Sigmoid colon (tissue), 7 donors: ENCODE results near the gene LIG3. TPM values are rescaled to one million over a fixed set of nuclear protein-coding genes. Genes with fewer than 3 reads are reported as not detected.

Source experiments
- DNase-seq: peaks from one replicate; pipeline ENCODE4 v3.0.0-alpha.2; 2019
- H3K27ac ChIP-seq, 4 donors: fragments of 200-600 bp; sonication (generic); one replicate each; pipeline ENCODE4 v1.5.1; 2016 to 2019; ENCODE audit warnings: mild to moderate bottlenecking in 1 of 4
- H3K27me3 ChIP-seq, 3 donors: fragments of 200-600 bp; sonication (generic); one replicate each; pipeline ENCODE4 v1.5.1; 2019; ENCODE audit warnings: mild to moderate bottlenecking in 1 of 3
- H3K36me3 ChIP-seq, 4 donors: fragments of 200-600 bp; sonication (generic); one replicate each; pipeline ENCODE4 v1.5.1; 2016 to 2019
- H3K4me1 ChIP-seq, 4 donors: fragments of 200-600 bp; sonication (generic); one replicate each; pipeline ENCODE4 v1.5.1; 2017 to 2019
- H3K4me3 ChIP-seq, 4 donors: fragments of 200-600 bp; sonication (generic); one replicate each; pipeline ENCODE4 v1.5.1; 2017 to 2019; ENCODE audit warnings: mild to moderate bottlenecking in 2 of 4, moderate library complexity in 1 of 4
- H3K9me3 ChIP-seq, 4 donors: fragments of 200-600 bp in 3 of 4; sonication (generic) in 3 of 4; one replicate each; pipeline versions ENCODE4 v1.5.1 to v1.6.1; 2013 to 2019
- CTCF ChIP-seq, 4 experiments: fragments of 450-650 bp in 3 of 4; fragments of 200-600 bp in 1 of 4; IDR thresholded peaks; one replicate each; pipeline ENCODE4 v1.5.1; 2016 to 2019; ENCODE audit warnings: antibody characterized with exemption in 4 of 4, mild to moderate bottlenecking in 3 of 4, moderate library complexity in 2 of 4
- EP300 ChIP-seq, 4 donors: sonication (generic); formaldehyde crosslinking; IDR thresholded peaks; one replicate each; pipeline ENCODE4 v1.6.1; 2017; ENCODE audit warnings: antibody characterized with exemption in 4 of 4
- POLR2A ChIP-seq, 2 donors: fragments of 450-650 bp; IDR thresholded peaks; one replicate each; pipeline ENCODE4 v1.6.1; 2016; ENCODE audit warnings: antibody characterized with exemption in 2 of 2, mild to moderate bottlenecking in 2 of 2, moderate library complexity in 2 of 2
- POLR2AphosphoS5 ChIP-seq, 4 donors: sonication (generic); formaldehyde crosslinking; IDR thresholded peaks; one replicate each; pipeline ENCODE4 v1.6.1; 2017; ENCODE audit warnings: antibody characterized with exemption in 4 of 4
- WGBS, 2 donors: extraction: QIAGEN DNeasy Blood & Tissue Kit; methylation state at CpG; one replicate each; pipeline ENCODE4 v1.1.7; 2013; 5-methylcytosine and 5-hydroxymethylcytosine counted together
- intact Hi-C: fragments of 100-400 bp; cut with DNase I; formaldehyde crosslinking; loops from one replicate; pipeline ENCODE4 v1.15.1; 2023
- polyA plus RNA-seq, 3 donors: library from polyadenylated mRNA; stranded (reverse); fragments of 200-250 nt; gene quantifications; one replicate each; pipeline ENCODE4 v1.2.3, GENCODE V29; 2013
- total RNA-seq, 4 donors: library from RNA; depleted of rRNA; stranded (reverse); fragments of >200 nt; gene quantifications; one replicate each; pipeline ENCODE4 v1.1.0, GENCODE V29; 2016
- donor health status: healthy with polysubstance abuse.
- donor health status: Bipolar disorder and iron deficiency.
- donor health status: healthy.

The LIG3 gene
- total and polyA plus RNA-seq, 7 donors = 3.5 to 29.7 (median 19.4) TPM

DNA sequence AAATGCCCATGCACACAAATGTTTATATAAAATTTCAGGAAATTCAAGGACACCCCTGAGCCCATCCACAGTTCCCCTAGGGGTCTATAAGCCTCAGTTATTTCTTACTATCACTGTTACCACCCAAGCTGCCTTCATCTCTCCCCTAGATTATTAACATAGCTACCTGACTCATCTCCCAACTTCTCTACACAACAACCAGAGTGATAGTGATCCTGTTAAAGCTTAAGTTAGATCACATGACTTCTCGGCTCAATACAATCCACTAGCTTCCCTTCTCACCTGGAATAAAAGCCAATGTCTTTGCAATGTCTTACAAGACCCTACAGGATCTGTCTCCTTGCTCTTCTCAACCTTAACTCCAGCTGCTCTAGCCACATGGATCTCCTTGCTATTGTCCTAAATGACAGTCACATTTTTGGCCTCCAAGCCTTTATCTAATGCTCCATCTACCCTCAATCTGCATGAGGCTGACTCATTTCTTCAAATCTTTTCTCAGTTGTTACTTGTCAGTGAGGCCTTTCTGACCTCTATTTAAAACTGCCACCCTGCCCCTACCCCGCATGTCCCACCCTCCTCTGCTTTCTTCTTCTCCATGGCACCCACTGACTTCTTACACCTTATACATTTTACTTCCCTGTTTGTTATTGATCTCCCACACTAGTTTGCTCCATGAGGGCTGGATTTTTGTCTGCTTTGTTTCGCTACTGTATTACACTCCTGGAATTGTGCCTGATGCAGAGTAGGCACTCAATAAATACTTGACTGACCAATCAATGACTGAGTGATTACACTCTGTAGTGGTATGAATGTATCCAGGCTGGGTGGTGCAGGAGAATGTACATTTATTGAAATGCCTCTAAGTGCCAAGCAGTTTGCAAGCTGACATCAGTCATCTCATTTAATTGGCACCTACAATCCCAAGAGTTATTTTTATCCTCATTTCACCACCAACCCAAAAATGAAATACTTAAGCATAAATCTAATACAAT lies 5.2 kb upstream of the LIG3 start:
- intact Hi-C loops = no loop called here
- Histone ChIP-seq H3K27me3 (no peaks in the 10 kb centered on the region), H3K27ac (no peak overlapping the region), H3K4me1 (peaks cover 0 to 9% (median 7%) of the 10 kb centered on the region in 4 donors), H3K36me3 (no peaks in the 10 kb centered on the region), H3K4me3 (no peak overlapping the region), H3K9me3 (no peaks in the 10 kb centered on the region)
- DNase-seq = no peak
- 85 to 92% methylated on average over 3 of the region's 3 CpGs for WGBS, 2 donors
- TF ChIP-seq EP300 (IDR thresholded peaks at IDR 0.05) = no peak
- no peak for TF ChIP-seq POLR2AphosphoS5 (IDR thresholded peaks at IDR 0.05)
- TF ChIP-seq POLR2A (IDR thresholded peaks at IDR 0.05) = no peak
- TF ChIP-seq CTCF (IDR thresholded peaks at IDR 0.05) = no peak

GRCh38 chr17:34979153-34979552 lies 1.2 kb upstream of the LIG3 start:
- H3K4me3 ChIP-seq = no peak overlapping the region
- H3K27me3 ChIP-seq = no peaks in the 10 kb centered on the region
- no peaks in the 10 kb centered on the region for H3K9me3 ChIP-seq
- peaks cover 0 to 36% (median 28%) of the 10 kb centered on the region in 4 donors for H3K4me1 ChIP-seq
- DNase-seq = no peak
- peaks cover 0 to 9% (median 0%) of the 10 kb centered on the region in 4 donors for H3K36me3 ChIP-seq
- peak overlapping the region in 3 of 4 donors; percentile 94 to 98 (median 98) for H3K27ac ChIP-seq
- 91 to 95% methylated on average over 7 of the region's 7 CpGs for WGBS, 2 donors
- TF ChIP-seq EP300 (IDR thresholded peaks at IDR 0.05) (no peak), POLR2A (IDR thresholded peaks at IDR 0.05) (no peak), POLR2AphosphoS5 (IDR thresholded peaks at IDR 0.05) (no peak), CTCF (IDR thresholded peaks at IDR 0.05) (no peak)
- intact Hi-C loops = no loop called here

GRCh38 chr17:34979650-34980352 lies 511 bp upstream of the LIG3 start:
- TF ChIP-seq CTCF (IDR thresholded peaks at IDR 0.05) (no peak), EP300 (IDR thresholded peaks at IDR 0.05) (no peak), POLR2A (IDR thresholded peaks at IDR 0.05) (peak in 1 of 2 donors; percentile 89)
- DNase-seq = no peak
- WGBS, 2 donors = 21 to 25% methylated on average over 15 of the region's 15 CpGs
- H3K36me3 ChIP-seq = peaks cover 0 to 9% (median 0%) of the 10 kb centered on the region in 4 donors
- H3K9me3 ChIP-seq = no peaks in the 10 kb centered on the region
- peaks cover 0 to 36% (median 28%) of the 10 kb centered on the region in 4 donors for H3K4me1 ChIP-seq
- H3K27ac ChIP-seq = peak overlapping the region; percentile 94 to 98 (median 96)
- intact Hi-C loops = loop anchor here (1.0 to 10.0 kb wide), 5 partner anchors 17 to 589 kb away; partner anchors contain the start of genes CCT6B, SLFN5 and ZNF830
- no peaks in the 10 kb centered on the region for H3K27me3 ChIP-seq
- H3K4me3 ChIP-seq = peak overlapping the region; percentile 74 to 80 (median 77)

- peaks cover 0 to 36% (median 28%) of the 10 kb centered on the region in 4 donors for H3K4me1 ChIP-seq
- peak overlapping the region; percentile 74 to 80 (median 77) for H3K4me3 ChIP-seq
- no peaks in the 10 kb centered on the region for H3K9me3 ChIP-seq
- no peaks in the 10 kb centered on the region for H3K27me3 ChIP-seq
- intact Hi-C loops = loop anchor here (1.0 to 10.0 kb wide), 6 partner anchors 16 to 588 kb away; partner anchors contain the start of genes CCT6B, RAD51D, SLFN5 and ZNF830
- peaks cover 0 to 15% (median 0%) of the 10 kb centered on the region in 4 donors for H3K36me3 ChIP-seq
- peak overlapping the region; percentile 94 to 98 (median 96) for H3K27ac ChIP-seq
- WGBS, 2 donors = 1% methylated on average over 69 of the region's 69 CpGs
- peak; percentile 91 for DNase-seq
- TF ChIP-seq POLR2A (IDR thresholded peaks at IDR 0.05) = peak in 1 of 2 donors; percentile 48
- peak in 3 of 4 experiments; percentile 5 to 25 (median 23) for TF ChIP-seq CTCF (IDR thresholded peaks at IDR 0.05)
- TF ChIP-seq POLR2AphosphoS5 (IDR thresholded peaks at IDR 0.05) = peak in 3 of 4 donors; percentile 20 to 78 (median 68)
- TF ChIP-seq EP300 (IDR thresholded peaks at IDR 0.05) = no peak
These were observed 597 bp downstream of the LIG3 start for GRCh38 chr17:34980681-34981537.
